OCI-LY7 (cell line): ENCODE data around the gene IGF2BP2.

Experiments
- EZH2phosphoT487 ChIP-seq: fragments of 200-600 bp; sonication (generic); IDR thresholded peaks from 2 replicates; pipeline ENCODE4 v1.6.1; 2018; ENCODE audit warnings: low read depth, borderline replicate concordance, mild to moderate bottlenecking, mixed run types, antibody characterized with exemption, low read length, moderate library complexity, mixed read lengths
- TF ChIP-seq, protein P1 (sequence below): fragments of 200-600 bp; sonication (generic); conservative IDR thresholded peaks from 2 replicates; pipeline ENCODE4 v1.5.1; 2014; ENCODE audit warnings: mild to moderate bottlenecking, antibody characterized with exemption, low read length, moderate library complexity, mixed read lengths

DNA sequence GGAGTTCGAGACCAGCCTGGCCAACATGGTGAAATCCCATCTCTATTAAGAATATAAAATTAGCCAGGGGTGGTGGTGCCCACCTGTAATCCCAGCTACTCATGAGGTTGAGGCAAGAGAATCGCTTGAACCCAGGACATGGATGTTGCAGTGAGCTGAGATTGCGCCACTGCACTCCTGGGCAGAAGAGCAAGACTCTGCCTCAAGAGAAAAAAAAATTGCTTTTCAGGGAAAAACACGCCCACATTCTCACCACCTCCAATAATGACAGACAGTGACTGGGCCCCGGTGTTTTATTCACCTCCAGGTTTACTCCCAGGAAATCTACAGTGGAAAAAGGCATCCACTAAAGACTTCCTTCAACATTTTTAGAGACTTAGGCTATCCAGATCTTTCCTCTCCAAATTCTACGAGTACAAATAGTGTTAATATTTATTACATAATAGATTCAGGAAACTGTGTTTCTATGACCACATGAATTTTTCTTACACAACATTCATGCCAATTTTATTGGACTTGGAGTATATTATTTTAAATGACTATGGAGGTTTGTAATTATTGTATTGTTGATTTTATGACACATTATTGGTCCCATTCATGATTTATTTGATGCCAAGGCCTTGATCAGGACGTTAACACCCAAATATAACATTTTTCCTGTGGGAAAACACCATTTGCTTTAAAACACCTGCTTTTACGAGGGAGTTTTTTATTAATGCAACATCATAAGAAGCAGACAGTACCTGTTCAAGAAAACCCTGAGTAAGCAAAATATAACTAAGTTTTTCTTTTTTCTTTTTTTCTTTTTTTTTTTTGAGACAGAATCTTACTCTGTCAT lies 26.6 kb downstream of the IGF2BP2 start:
- TF ChIP-seq, protein P1, sequence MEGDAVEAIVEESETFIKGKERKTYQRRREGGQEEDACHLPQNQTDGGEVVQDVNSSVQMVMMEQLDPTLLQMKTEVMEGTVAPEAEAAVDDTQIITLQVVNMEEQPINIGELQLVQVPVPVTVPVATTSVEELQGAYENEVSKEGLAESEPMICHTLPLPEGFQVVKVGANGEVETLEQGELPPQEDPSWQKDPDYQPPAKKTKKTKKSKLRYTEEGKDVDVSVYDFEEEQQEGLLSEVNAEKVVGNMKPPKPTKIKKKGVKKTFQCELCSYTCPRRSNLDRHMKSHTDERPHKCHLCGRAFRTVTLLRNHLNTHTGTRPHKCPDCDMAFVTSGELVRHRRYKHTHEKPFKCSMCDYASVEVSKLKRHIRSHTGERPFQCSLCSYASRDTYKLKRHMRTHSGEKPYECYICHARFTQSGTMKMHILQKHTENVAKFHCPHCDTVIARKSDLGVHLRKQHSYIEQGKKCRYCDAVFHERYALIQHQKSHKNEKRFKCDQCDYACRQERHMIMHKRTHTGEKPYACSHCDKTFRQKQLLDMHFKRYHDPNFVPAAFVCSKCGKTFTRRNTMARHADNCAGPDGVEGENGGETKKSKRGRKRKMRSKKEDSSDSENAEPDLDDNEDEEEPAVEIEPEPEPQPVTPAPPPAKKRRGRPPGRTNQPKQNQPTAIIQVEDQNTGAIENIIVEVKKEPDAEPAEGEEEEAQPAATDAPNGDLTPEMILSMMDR = no peak
- TF ChIP-seq EZH2phosphoT487 = no peak
